Skeletal muscle tissue (tissue), 4 donors: ENCODE results near the gene ZNF273. TPM values are rescaled to one million over a fixed set of nuclear protein-coding genes. Genes with fewer than 3 reads are reported as not detected.
"Not testable (repeated sequence)": the region's sequence is repeated elsewhere in the genome, so short reads cannot be mapped to it uniquely, and the experiment has no call there.

ENCODE experiments used
- H3K27ac ChIP-seq: one replicate; pipeline ENCODE4 v1.7.0; 2013; ENCODE audit warnings: mild to moderate bottlenecking, low read depth, low read length, inconsistent platforms
- H3K27me3 ChIP-seq, 3 donors: one replicate each; pipeline ENCODE4 v1.7.0; 2013; ENCODE audit warnings: low read length in 3 of 3; ENCODE audit not compliant: control insufficient read depth in 3 of 3, insufficient read depth in 3 of 3
- H3K36me3 ChIP-seq, 3 donors: one replicate each; pipeline ENCODE4 v1.7.0; 2013; ENCODE audit warnings: low read length in 3 of 3; ENCODE audit not compliant: control insufficient read depth in 3 of 3, insufficient read depth in 3 of 3
- H3K4me1 ChIP-seq, 3 donors: one replicate each; pipeline ENCODE4 v1.7.0; 2013; ENCODE audit warnings: low read length in 3 of 3, mild to moderate bottlenecking in 3 of 3; ENCODE audit not compliant: control insufficient read depth in 3 of 3, insufficient read depth in 3 of 3
- H3K4me3 ChIP-seq, 3 donors: one replicate each; pipeline ENCODE4 v1.7.0; 2013; ENCODE audit warnings: low read length in 3 of 3
- H3K9ac ChIP-seq, 3 donors: one replicate each; pipeline ENCODE4 v1.7.0; 2013; ENCODE audit warnings: low read length in 3 of 3, mild to moderate bottlenecking in 3 of 3, moderate library complexity in 2 of 3, low read depth in 1 of 3
- H3K9me3 ChIP-seq, 3 donors: one replicate each; pipeline ENCODE4 v1.7.0; 2013; ENCODE audit warnings: low read length in 3 of 3; ENCODE audit not compliant: control insufficient read depth in 3 of 3
- total RNA-seq: library from RNA; depleted of rRNA; stranded (reverse); fragments of >200 nt; gene quantifications from one replicate; pipeline ENCODE4 v1.2.3, GENCODE V29; 2014
- donor health status: Osteomylitis.

ZNF273 gene
- total RNA-seq, 1 donor from 2014 or later = 6.3 TPM

DNA sequence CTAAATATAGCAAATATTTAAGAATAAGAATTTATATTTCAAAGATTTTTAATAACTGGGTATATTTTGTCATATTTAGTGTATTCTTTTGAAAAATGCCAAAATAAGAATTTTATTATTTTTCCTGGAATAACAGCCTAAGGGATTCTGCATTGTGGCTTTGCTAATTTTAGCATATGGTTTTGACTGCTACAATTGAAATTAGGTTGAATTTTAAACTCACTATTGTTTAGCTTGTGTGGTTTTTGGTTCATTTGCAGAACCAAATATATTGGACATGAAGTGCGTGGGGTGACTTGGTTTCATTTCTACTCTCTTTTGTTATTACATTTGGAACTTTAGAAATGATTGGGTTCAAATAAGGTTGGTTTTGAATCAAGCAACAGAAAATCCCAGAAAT, 35.5 kb downstream of the ZNF273 start:
- Histone ChIP-seq H3K27ac (no peak overlapping the region), H3K4me1 (no peaks in the 10 kb centered on the region), H3K9ac (no peak overlapping the region), H3K4me3 (no peak overlapping the region), H3K27me3 (peaks cover 0 to 5% (median 0%) of the 10 kb centered on the region in 3 donors), H3K9me3 (no peaks in the 10 kb centered on the region), H3K36me3 (no peaks in the 10 kb centered on the region)

DNA sequence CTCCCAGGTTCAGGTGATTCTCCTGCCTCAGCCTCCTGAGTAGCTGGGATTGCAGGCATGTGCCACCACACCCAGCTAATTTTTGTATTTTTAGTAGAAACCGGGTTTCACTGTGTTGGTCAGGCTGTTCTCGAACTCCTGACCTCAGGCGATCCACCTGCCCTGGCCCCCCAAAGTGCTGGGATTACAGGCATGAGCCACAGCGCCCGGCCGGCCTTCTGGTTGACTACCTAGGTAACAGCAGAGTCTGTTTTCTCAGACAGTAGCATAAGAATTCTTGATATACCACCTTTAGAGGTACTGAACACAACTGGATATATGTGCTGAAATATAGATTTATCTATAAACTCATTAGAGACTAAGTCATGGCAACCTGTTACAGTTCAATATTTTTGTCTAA, 36.9 kb downstream of the ZNF273 start:
- not testable (repeated sequence) for H3K36me3 ChIP-seq, H3K9me3 ChIP-seq, H3K4me1 ChIP-seq, H3K4me3 ChIP-seq, H3K27ac ChIP-seq, H3K9ac ChIP-seq, H3K27me3 ChIP-seq

DNA sequence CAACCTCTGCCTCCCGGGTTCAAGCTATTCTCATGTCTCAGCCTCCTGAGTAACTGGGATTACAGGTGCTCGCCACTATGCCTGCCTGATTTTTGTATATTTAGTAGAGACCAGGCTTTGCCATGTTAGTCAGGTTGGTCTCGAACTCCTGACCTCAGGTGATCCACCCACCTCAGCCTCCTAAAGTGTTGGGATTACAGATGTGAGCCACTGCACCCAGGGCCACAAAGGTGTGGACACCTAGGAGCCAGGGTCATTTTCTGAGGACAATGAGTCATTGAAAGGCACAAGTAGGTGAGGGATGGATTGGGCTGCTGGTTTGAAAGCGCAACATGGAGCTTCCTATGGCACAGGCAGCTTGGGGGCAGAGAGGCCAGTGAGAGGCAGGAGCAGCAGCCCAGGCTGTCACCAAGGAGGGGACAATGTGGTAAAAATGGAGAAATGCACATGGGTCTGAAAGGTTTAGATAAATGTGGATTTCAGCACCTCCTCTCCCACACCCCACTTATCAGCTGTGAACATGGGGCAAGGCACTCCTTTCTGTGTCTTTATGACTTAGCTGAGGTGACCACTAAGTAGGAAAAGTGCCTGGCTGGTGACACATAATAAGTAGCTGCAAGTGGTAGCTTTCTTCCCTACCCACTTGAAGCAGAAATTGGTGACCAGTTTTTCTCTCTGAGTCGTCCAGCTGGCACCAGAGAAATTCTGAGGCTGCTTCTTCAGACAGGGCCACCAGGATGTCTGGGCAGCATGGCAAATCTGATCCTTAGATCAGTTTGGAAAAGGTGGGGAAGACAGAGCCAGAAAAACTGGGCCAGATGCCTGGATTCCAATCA, 41.8 kb downstream of the ZNF273 start:
- H3K4me3 ChIP-seq, H3K27ac ChIP-seq, H3K9ac ChIP-seq, H3K36me3 ChIP-seq, H3K9me3 ChIP-seq: not testable (repeated sequence)
- H3K4me1 ChIP-seq = peaks cover 4 to 25% (median 10%) of the 10 kb centered on the region in 3 donors
- peaks cover 12 to 28% (median 19%) of the 10 kb centered on the region in 3 donors for H3K27me3 ChIP-seq

DNA sequence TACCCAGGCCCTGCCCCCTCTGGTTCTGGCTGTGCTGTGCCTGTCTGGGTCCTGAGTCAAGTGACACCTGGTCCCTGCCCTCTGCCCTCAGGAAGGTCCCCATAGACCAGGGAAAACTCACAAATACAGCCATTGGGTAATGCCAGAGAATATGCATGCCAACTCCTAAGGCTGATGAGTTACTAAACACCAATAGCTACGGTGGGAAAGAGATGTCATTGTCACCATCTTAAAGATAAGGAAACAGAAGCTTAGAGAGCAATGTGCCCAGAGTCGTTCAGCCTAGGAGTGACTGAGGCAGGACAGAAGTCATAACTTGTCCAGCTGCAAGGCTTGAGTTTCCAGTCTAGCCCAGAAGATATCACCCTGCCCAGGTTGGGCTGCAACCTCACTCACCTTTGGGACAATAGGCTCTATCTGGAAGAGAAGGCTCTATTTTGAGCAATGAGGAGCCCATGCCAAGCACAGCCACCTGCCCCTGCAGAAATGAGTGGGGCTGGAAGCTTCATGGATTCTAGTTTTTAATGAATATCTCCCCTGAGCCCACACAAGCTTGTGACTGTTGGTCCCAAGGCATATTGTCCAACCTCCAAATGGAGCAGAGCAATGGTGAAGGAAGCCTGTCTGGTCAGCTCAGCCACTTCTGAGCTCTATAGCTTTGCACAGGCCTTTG, 42.6 kb downstream of the ZNF273 start:
- H3K9ac ChIP-seq = no peak overlapping the region
- no peaks in the 10 kb centered on the region for H3K36me3 ChIP-seq
- no peak overlapping the region for H3K27ac ChIP-seq
- no peak overlapping the region for H3K4me3 ChIP-seq
- H3K9me3 ChIP-seq = no peaks in the 10 kb centered on the region
- H3K4me1 ChIP-seq = peaks cover 4 to 25% (median 10%) of the 10 kb centered on the region in 3 donors
- peaks cover 12 to 28% (median 19%) of the 10 kb centered on the region in 3 donors for H3K27me3 ChIP-seq

DNA sequence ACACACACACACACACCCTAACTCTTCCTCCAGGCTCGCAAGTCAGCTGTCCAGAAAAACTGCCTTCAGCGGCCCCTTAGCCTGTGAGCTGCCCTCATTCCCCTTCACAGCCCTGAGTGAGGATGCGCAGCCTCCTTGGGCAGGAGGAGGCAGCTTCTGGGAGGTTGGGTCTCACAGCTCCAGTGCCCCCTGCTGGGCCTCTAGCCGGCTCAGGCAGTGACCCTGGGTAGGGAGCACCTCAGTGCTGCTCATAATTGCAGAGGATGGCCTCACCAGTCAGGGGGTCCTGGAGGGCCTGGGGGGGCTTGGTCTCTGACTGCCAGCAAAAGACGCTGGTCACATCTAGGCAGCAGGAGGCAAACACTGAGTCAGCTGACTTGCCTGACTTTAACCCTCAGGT, 43.7 kb downstream of the ZNF273 start:
- Histone ChIP-seq H3K27ac (no peak overlapping the region), H3K27me3 (peaks cover 12 to 28% (median 19%) of the 10 kb centered on the region in 3 donors), H3K4me3 (peak overlapping the region; percentile 48 to 69 (median 60))

DNA sequence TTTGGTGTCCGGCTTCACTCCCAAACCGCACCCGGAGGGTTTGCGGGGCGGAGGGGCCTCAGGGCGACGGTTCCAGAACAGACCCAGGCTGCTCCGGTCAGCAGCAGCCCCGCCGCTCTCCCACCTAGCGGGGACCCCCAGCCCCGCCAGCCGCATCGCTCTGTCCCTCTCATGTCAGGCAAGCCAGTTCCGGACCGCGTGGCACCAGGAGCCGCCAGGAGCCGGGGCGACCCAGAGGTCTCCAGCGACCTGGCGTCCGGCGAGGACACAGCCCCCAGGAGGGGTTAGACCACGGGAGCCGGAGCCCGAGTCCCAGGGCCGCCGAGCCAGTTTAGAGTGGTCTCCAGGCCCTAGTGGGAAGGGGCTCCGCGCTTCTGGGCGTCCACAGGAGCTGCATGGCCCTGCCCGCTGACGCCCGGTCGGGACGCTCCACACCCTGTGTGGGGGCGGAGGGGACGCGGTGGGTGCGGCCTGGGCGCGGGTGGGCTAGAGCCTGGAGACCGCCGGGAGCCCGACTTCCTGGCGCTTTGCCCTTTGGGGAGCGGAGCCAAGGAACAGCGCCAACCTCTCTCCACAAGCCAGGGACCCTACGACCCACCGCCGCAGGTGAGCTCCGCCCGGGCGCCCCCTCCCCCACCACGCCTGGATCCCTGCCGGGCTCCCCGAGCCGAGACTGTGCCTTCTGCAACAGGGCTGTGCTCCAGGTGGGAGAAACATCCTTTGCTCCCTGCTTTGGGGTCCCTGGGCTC, 44.4 kb downstream of the ZNF273 start:
- Histone ChIP-seq H3K27me3 (peaks cover 12 to 28% (median 19%) of the 10 kb centered on the region in 3 donors), H3K9ac (peak overlapping the region; percentile 43 to 76 (median 73)), H3K9me3 (no peaks in the 10 kb centered on the region), H3K4me1 (peaks cover 4 to 25% (median 10%) of the 10 kb centered on the region in 3 donors), H3K36me3 (no peaks in the 10 kb centered on the region), H3K4me3 (peak overlapping the region; percentile 48 to 69 (median 60)), H3K27ac (no peak overlapping the region)

More for the DNA sequence above, 43.7 kb downstream of the ZNF273 start:
- Histone ChIP-seq H3K36me3 (no peaks in the 10 kb centered on the region), H3K9me3 (no peaks in the 10 kb centered on the region), H3K9ac (peak overlapping the region in 2 of 3 donors; percentile 73 to 76), H3K4me1 (peaks cover 4 to 25% (median 10%) of the 10 kb centered on the region in 3 donors)

DNA sequence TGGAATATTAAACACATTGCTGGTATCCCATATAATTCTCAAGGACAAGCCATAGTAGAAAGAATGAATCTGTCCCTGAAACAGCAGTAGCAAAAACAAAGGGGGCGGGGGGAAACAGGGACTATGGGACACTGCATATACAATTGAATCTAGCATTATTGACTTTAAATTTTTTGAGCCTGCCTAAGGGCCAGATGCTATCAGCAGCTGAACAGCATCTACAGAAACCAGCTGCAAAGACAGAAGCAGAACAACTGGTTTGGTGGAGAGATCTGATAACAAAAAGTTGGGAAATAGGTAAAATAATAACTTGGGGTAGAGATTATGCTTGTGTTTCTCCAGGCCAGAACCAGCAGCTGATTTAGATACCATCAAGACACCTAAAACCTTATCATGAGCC, 45.7 kb downstream of the ZNF273 start:
- peaks cover 8 to 28% (median 19%) of the 10 kb centered on the region in 3 donors for H3K27me3 ChIP-seq

DNA sequence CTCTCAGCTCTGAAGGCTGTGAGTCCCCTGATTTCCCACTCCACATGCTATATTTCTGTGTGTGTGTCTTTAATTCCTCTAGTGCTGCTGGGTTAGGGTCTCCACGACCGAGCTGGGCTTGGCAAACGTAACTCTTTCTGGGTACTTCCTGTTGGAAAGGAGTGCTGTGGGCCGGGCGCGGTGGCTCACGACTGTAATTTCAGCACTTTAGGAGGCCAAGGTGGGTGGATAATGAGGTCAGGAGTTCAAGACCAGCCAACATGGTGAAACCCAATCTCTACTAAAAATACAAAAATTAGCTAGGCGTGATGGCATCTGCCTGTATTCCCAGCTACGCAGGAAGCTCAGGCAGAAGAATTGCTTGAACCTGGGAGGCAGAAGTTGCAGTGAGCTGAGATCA, 47.6 kb downstream of the ZNF273 start:
- Histone ChIP-seq H3K27me3 (peaks cover 8 to 22% (median 19%) of the 10 kb centered on the region in 3 donors), H3K4me1 (peaks cover 4 to 20% (median 10%) of the 10 kb centered on the region in 3 donors), H3K9ac (peak overlapping the region in 2 of 3 donors; percentile 34 to 45), H3K27ac (peak overlapping the region; percentile 72)
- not testable (repeated sequence) for H3K36me3 ChIP-seq, H3K9me3 ChIP-seq, H3K4me3 ChIP-seq

More for the DNA sequence above, 45.7 kb downstream of the ZNF273 start:
- H3K9ac ChIP-seq, H3K9me3 ChIP-seq, H3K36me3 ChIP-seq, H3K27ac ChIP-seq, H3K4me3 ChIP-seq: not testable (repeated sequence)
- peaks cover 4 to 25% (median 10%) of the 10 kb centered on the region in 3 donors for H3K4me1 ChIP-seq

DNA sequence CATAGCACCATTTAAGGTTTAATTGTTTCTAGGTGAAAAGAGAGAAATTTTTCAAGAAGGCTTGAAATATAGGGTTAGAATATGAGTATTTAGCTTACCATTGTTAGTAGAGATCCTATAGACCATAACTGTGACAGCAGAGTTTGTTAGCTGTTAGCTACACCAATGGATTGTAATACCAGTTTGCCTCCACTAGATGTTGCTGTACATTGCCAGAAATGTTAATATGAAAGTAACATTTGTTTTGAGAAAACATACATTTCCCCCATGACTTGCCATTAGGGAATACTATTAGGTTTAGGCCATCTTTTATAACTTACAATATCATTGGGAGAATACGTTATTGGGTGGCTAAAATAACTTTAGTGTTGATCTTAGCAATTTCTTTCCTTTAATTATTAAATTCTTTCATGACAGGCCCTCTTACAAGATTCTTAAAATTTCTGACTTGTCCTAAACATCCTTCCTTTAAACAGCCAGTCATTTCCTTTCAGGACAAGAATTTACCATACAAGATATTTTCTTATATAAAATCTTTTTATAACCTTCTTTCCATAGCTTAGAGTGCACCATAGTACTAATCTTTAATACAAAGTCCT, 48.3 kb downstream of the ZNF273 start:
- Histone ChIP-seq H3K9ac (peak overlapping the region in 2 of 3 donors; percentile 34 to 45), H3K36me3 (no peaks in the 10 kb centered on the region), H3K27me3 (peaks cover 8 to 15% (median 12%) of the 10 kb centered on the region in 3 donors), H3K4me1 (peaks cover 4 to 13% (median 10%) of the 10 kb centered on the region in 3 donors), H3K27ac (peak overlapping the region; percentile 72), H3K9me3 (no peaks in the 10 kb centered on the region), H3K4me3 (no peak overlapping the region)
